DOHH2 (cell line): ENCODE measurements around the gene PSME4.

Experiments used
- CTCF ChIP-seq: fragments of 200-600 bp; sonication (generic); IDR thresholded peaks from one replicate; pipeline ENCODE4 v1.5.1; 2014; ENCODE audit warnings: antibody characterized with exemption, mild to moderate bottlenecking, low read depth, low read length; ENCODE audit not compliant: poor library complexity, severe bottlenecking
- EZH2phosphoT487 ChIP-seq: fragments of 200-600 bp; sonication (generic); IDR thresholded peaks from 2 replicates; pipeline ENCODE4 v1.6.1; 2017; ENCODE audit warnings: borderline replicate concordance, mild to moderate bottlenecking, antibody characterized with exemption, low read length, moderate library complexity, mixed read lengths

DNA sequence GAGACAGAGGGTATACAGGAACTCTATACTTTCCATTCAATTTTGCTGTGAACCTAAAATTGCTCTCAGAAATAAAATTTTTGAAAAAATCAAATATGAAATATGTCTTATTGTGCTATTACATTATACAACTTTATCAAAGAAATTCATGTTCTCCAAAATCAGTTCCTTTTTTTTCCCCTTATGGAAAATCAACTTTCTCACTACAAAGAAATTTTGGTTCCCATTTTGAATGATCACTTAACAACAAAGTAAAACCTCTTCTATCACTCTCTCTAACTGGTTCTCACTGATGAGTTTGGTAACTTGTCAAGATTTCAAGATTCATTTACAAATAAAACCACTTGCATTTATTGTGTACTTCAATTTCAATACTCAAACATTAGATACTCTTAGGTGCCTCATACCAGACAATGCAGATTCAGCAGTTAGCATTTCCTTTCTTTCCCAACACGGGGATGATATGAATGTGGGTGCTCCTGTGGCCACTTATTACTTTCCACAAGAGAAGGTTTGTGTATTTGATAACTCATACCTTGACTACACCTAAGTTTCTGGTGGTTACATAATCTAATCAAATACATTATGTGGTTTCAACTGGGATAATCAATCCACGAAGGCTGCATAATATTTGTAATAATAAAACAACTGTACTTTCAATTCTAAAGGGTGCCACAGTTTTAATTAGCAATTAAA lies 6.4 kb downstream of the PSME4 start:
- no peak for TF ChIP-seq CTCF
- TF ChIP-seq EZH2phosphoT487 = no peak
